CD14-positive monocyte (primary cell): ENCODE measurements around the gene HSPB1. TPM values are rescaled to one million over a fixed set of nuclear protein-coding genes. Genes with fewer than 3 reads are reported as not detected.

Experiments used
- DNase-seq, 3 donors: peaks; one replicate each; pipeline ENCODE4 v3.0.0-alpha.2; 2011 to 2022
- H2AFZ ChIP-seq: 2 replicates; pipeline ENCODE4 v1.6.0; 2012; ENCODE audit warnings: mild to moderate bottlenecking, low read depth, low read length, inconsistent platforms; ENCODE audit not compliant: insufficient read depth, poor library complexity, severe bottlenecking
- H3K27ac ChIP-seq, 2 donors: 1 replicate in 1 of 2; 2 replicates in 1 of 2; pipeline ENCODE4 v1.5.1; 2012 to 2013; ENCODE audit warnings: low read length in 2 of 2, control low read depth in 1 of 2, inconsistent platforms in 1 of 2, low read depth in 1 of 2, mild to moderate bottlenecking in 1 of 2
- H3K27me3 ChIP-seq, 2 donors: one replicate each; pipeline versions ENCODE4 v1.6.0 to v1.6.1; 2011 to 2013; ENCODE audit warnings: low read length in 2 of 2; ENCODE audit not compliant: control insufficient read depth in 2 of 2, insufficient read depth in 2 of 2
- H3K36me3 ChIP-seq, 2 donors: replicated peaks in 1 of 2; 1 replicate in 1 of 2; 2 replicates in 1 of 2; pipeline versions ENCODE4 v1.5.1 to v1.6.1; 2012 to 2013; ENCODE audit warnings: low read length in 2 of 2, control low read depth in 1 of 2, inconsistent platforms in 1 of 2, mild to moderate bottlenecking in 1 of 2; ENCODE audit not compliant: insufficient read depth in 2 of 2, control insufficient read depth in 1 of 2
- H3K4me1 ChIP-seq, 2 donors: 1 replicate in 1 of 2; 2 replicates in 1 of 2; pipeline versions ENCODE4 v1.5.1 to v1.6.1; 2012 to 2013; ENCODE audit warnings: low read length in 2 of 2, control low read depth in 1 of 2, inconsistent platforms in 1 of 2, mild to moderate bottlenecking in 1 of 2, moderate library complexity in 1 of 2; ENCODE audit not compliant: insufficient read depth in 2 of 2, control insufficient read depth in 1 of 2
- H3K4me2 ChIP-seq: replicated peaks from 2 replicates; pipeline ENCODE3; 2012; ENCODE audit warnings: low read length, moderate library complexity, mild to moderate bottlenecking; ENCODE audit not compliant: poor library complexity, severe bottlenecking; ENCODE audit errors: extremely low read depth
- H3K4me3 ChIP-seq, 3 experiments: fragments of 200-600 bp in 1 of 3; sonication (generic) in 1 of 3; replicated peaks in 1 of 3; 1 replicate in 2 of 3; 2 replicates in 1 of 3; pipeline ENCODE4 v1.5.1; 2011 to 2013; ENCODE audit warnings: low read length in 3 of 3, mild to moderate bottlenecking in 3 of 3, control low read depth in 2 of 3, low read depth in 2 of 3, inconsistent platforms in 1 of 3, moderate library complexity in 1 of 3
- H3K79me2 ChIP-seq: 2 replicates; pipeline ENCODE4 v1.6.0; 2012; ENCODE audit warnings: mild to moderate bottlenecking, control low read depth, inconsistent platforms, low read length, moderate library complexity; ENCODE audit not compliant: insufficient read depth
- H3K9ac ChIP-seq: 2 replicates; pipeline ENCODE4 v1.6.0; 2017; ENCODE audit warnings: low read length, mild to moderate bottlenecking; ENCODE audit not compliant: insufficient read depth, poor library complexity, severe bottlenecking
- H3K9me3 ChIP-seq, 2 donors: replicated peaks in 1 of 2; 1 replicate in 1 of 2; 2 replicates in 1 of 2; pipeline versions ENCODE4 v1.5.1 to v1.6.1; 2012 to 2013; ENCODE audit warnings: low read length in 2 of 2, control low read depth in 1 of 2; ENCODE audit not compliant: control insufficient read depth in 1 of 2, insufficient read depth in 1 of 2
- H4K20me1 ChIP-seq: 2 replicates; pipeline ENCODE4 v1.6.0; 2012; ENCODE audit warnings: mild to moderate bottlenecking, low read length, control low read depth, moderate library complexity; ENCODE audit not compliant: insufficient read depth
- H3K27ac Mint-ChIP-seq, 7 donors: one replicate each; pipeline ENCODE4 v1.8.0; 2020; ENCODE audit warnings: mild to moderate bottlenecking in 7 of 7, mixed read lengths in 7 of 7, moderate library complexity in 6 of 7, inconsistent platforms in 2 of 7
- H3K27me3 Mint-ChIP-seq, 3 donors: one replicate each; pipeline ENCODE4 v1.8.0; 2021 to 2022; ENCODE audit warnings: low read depth in 3 of 3, mild to moderate bottlenecking in 3 of 3, mixed read lengths in 3 of 3, moderate library complexity in 3 of 3, inconsistent platforms in 1 of 3
- H3K36me3 Mint-ChIP-seq, 2 donors: one replicate each; pipeline ENCODE4 v1.8.0; 2020; ENCODE audit warnings: mixed read lengths in 2 of 2, inconsistent platforms in 1 of 2, mild to moderate bottlenecking in 1 of 2
- H3K4me1 Mint-ChIP-seq: one replicate; pipeline ENCODE4 v1.8.0; 2020; ENCODE audit warnings: mild to moderate bottlenecking, mixed read lengths
- H3K4me3 Mint-ChIP-seq, 2 donors: one replicate each; pipeline ENCODE4 v1.8.0; 2020; ENCODE audit warnings: mild to moderate bottlenecking in 2 of 2, mixed read lengths in 2 of 2, moderate library complexity in 1 of 2
- H3K9me3 Mint-ChIP-seq, 7 donors: one replicate each; pipeline ENCODE4 v1.8.0; 2020 to 2022; ENCODE audit warnings: mixed read lengths in 7 of 7, mild to moderate bottlenecking in 6 of 7, moderate library complexity in 6 of 7, inconsistent platforms in 2 of 7
- WGBS: methylation state at CpG from one replicate; pipeline ENCODE4 v1.1.5; 2013; ENCODE audit warnings: missing lambda C conversion rate; ENCODE audit not compliant: insufficient coverage; 5-methylcytosine and 5-hydroxymethylcytosine counted together
- intact Hi-C, 2 donors: fragments of 100-400 bp; cut with micrococcal nuclease; formaldehyde crosslinking; loops; one replicate each; pipeline versions ENCODE4 v1.15.0 to v1.15.1; 2023
- polyA plus RNA-seq, 3 donors: library from polyadenylated mRNA; depleted of rRNA in 1 of 3; unstranded in 2 of 3; stranded (reverse) in 1 of 3; fragments of 300-500 nt in 2 of 3; fragments of >200 nt in 1 of 3; fragmentation: Illumina TruSeq in 2 of 3; gene quantifications; 1 replicate in 2 of 3; 2 replicates in 1 of 3; pipeline ENCODE4 v1.2.3, GENCODE V29; 2012 to 2021
- TF ChIP-seq, protein P1 (sequence below): fragments of 200-600 bp; IDR thresholded peaks from one replicate; pipeline ENCODE4 v1.8.0; 2022; ENCODE audit warnings: antibody characterized with exemption, mild to moderate bottlenecking

HSPB1 gene
- polyA plus RNA-seq, 3 donors, result 8.3 to 20.7 (median 8.9) TPM

DNA sequence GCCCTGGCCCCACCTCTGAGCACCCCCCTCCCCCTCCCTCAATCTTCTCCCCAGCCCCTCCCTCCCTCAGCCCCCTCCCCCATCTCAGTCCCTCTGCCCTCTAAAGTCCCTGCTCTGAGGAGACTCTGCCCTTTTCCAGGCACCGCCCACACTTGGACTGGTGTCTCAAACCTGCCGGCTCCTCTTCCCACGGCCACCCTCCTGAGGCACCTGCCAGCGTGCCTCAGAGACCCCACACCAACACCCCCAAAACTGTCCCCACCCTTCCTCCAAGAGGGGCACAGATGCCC is 34.6 kb upstream of the HSPB1 start:
- peaks cover 0 to 5% of the 10 kb centered on the region in 2 donors for H3K4me1 ChIP-seq
- no peak overlapping the region for H3K4me3 ChIP-seq
- H3K4me3 Mint-ChIP-seq, result peak overlapping the region in 1 of 2 donors; percentile 73
- peaks cover 0 to 2% (median 0%) of the 10 kb centered on the region in 7 donors for H3K9me3 Mint-ChIP-seq
- no peak overlapping the region for H3K27ac ChIP-seq
- no peaks in the 10 kb centered on the region for H3K36me3 ChIP-seq
- H3K27me3 ChIP-seq, result peaks cover 6 to 35% of the 10 kb centered on the region in 2 donors
- H4K20me1 ChIP-seq, result no peaks in the 10 kb centered on the region
- no peaks in the 10 kb centered on the region for H3K79me2 ChIP-seq
- no peaks in the 10 kb centered on the region for H3K36me3 Mint-ChIP-seq
- no peak overlapping the region for H3K4me2 ChIP-seq
- DNase-seq, result no peak
- no peak overlapping the region for H2AFZ ChIP-seq
- H3K4me1 Mint-ChIP-seq, result peaks cover 4% of the 10 kb centered on the region
- WGBS, result 66% methylated on average over 3 of the region's 4 CpGs
- H3K9ac ChIP-seq, result no peak overlapping the region
- H3K9me3 ChIP-seq, result no peaks in the 10 kb centered on the region
- intact Hi-C loops, result no loop called here
- no peak overlapping the region for H3K27ac Mint-ChIP-seq
- H3K27me3 Mint-ChIP-seq, result peaks cover 35 to 55% (median 42%) of the 10 kb centered on the region in 3 donors
- TF ChIP-seq, protein P1, sequence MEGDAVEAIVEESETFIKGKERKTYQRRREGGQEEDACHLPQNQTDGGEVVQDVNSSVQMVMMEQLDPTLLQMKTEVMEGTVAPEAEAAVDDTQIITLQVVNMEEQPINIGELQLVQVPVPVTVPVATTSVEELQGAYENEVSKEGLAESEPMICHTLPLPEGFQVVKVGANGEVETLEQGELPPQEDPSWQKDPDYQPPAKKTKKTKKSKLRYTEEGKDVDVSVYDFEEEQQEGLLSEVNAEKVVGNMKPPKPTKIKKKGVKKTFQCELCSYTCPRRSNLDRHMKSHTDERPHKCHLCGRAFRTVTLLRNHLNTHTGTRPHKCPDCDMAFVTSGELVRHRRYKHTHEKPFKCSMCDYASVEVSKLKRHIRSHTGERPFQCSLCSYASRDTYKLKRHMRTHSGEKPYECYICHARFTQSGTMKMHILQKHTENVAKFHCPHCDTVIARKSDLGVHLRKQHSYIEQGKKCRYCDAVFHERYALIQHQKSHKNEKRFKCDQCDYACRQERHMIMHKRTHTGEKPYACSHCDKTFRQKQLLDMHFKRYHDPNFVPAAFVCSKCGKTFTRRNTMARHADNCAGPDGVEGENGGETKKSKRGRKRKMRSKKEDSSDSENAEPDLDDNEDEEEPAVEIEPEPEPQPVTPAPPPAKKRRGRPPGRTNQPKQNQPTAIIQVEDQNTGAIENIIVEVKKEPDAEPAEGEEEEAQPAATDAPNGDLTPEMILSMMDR, result no peak

DNA sequence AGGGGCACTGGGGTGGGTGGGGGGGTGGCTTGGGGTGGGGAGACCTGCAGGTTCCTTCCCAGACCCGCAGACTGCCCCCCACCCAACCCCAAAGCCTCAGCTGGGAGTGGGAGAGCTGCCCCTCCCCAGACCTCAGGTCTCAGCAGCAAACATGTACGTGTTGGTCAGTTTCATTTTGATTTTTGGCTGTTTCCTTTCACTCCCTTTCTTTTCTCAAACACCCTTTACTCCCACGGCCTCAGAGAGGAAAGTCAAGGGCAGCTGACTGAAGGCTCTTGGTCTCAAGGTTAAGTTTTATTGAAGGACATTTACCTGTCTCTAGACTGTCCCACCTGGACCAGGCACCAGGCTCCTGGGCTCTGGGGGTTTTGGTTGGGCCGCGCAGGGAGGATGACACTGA is 34.1 kb upstream of the HSPB1 start:
- no peaks in the 10 kb centered on the region for H3K36me3 ChIP-seq
- Mint-ChIP-seq H3K4me3 (peak overlapping the region in 1 of 2 donors; percentile 76), H3K27ac (no peak overlapping the region), H3K4me1 (peaks cover 7% of the 10 kb centered on the region), H3K9me3 (peaks cover 0 to 2% (median 0%) of the 10 kb centered on the region in 7 donors), H3K36me3 (no peaks in the 10 kb centered on the region), H3K27me3 (peaks cover 37 to 57% (median 42%) of the 10 kb centered on the region in 3 donors)
- H4K20me1 ChIP-seq, result no peaks in the 10 kb centered on the region
- H3K27me3 ChIP-seq, result peaks cover 6 to 35% of the 10 kb centered on the region in 2 donors
- WGBS, result no CpG with 5 or more reads among the region's 5 CpGs
- no peak overlapping the region for H3K4me3 ChIP-seq
- H3K27ac ChIP-seq, result no peak overlapping the region
- peaks cover 0 to 5% of the 10 kb centered on the region in 2 donors for H3K4me1 ChIP-seq
- DNase-seq, result no peak
- no peak overlapping the region for H3K9ac ChIP-seq
- no peaks in the 10 kb centered on the region for H3K9me3 ChIP-seq
- H2AFZ ChIP-seq, result no peak overlapping the region
- no peak overlapping the region for H3K4me2 ChIP-seq
- intact Hi-C loops, result no loop called here
- TF ChIP-seq, protein P1, result no peak
- no peaks in the 10 kb centered on the region for H3K79me2 ChIP-seq
